ENCODE measurements around the gene DNAJC22.
"Not testable (repeated sequence)": the region's sequence is repeated elsewhere in the genome, so short reads cannot be mapped to it uniquely, and the experiment has no call there.

The DNAJC22 gene

DNA sequence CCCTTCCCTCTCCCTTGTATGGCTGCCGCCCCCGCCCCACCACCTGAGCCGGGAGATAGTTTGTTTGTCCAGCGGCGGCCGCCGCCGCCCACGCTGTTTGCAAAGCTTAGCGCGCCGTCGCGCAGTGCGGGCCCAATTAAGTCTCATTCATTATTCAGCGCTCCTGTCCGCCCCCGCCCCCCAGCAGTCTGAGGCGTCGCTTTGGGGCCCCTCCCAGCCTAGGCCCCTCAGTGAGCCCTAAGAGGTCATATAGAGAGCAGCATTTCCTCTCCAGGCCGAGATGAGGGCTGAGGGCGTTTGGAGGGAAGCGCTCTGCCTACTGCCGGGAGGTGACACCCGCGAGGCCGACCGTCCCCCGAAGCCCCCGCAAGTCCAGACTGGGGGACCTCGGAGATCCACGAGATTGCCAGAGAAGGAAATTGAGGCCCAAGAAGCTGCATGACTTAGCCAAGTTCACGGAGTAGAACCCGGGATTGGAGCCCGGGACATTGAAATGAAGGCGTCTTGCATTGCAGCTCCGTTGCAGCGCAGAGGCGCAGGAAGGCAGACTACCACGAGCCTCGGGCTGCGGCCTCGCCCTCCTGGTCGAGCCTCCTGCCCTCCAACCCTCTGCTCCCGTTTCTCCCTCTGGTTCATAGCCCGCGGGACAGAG lies at the start of gene DNAJC22:
DNAJC22 (plus strand) TSS at position 230 of the 652 bp plus-strand sequence. CDS start 1,985 bp downstream, outside the sequence.
- peak; percentile 56 for DNase-seq

DNA sequence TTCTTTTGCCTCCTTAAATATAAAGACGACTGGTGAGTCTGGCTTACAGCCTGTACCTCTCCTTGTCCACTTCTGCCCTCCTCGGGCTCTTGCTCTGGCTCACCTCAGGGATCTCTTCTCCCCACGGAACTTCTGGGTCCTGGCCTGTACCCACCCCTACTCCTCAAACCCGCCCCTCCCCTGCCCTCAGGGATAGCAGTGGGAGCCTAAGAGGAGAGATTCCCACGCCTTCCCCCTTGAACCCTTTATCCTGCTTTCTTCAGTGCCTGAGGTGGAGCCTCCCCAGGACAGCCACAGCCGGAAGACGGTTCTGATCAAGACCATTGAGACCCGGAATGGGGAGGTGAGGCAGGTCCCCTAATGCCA lies 49.0 kb upstream of the DNAJC22 start:
- DNase-seq: no peak

DNA sequence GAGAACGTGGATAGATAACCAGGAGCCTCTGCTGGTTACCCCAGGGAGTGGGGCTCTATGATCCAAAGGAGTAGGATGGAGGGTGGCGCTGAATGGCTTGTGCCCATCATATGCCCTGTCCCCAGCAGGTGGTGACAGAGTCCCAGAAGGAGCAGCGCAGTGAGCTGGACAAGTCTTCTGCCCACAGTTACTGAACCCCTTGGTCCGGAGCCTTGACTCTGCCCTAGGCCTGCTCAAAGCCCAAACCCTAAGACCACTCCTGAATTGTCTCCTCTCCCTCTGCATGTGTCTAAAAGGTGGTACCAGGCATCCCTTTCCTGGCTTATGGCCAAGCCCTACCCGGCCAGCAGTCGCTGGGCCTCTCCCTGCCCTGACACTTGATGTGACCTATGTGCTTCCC lies 48.5 kb upstream of the DNAJC22 start:
- peak; percentile 68 for DNase-seq

DNA sequence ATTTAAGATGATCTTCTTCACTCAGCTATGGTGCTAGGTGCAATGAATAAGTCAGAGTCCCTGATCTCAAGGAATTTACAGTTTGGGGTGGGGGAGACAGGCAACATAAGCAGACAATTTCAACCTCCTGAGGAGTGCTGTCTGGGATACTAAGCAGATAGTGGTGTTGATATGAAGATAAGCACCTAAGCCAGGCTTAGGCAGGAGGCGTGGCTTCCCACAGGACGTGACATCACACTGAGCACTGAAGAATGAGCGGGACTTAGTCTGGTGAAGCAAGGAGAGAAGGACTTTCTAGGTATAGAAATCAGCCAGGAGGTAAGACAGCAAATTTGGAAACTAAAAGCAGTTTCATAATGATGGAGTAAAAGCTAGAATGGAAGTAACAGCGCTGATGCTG lies 44.9 kb upstream of the DNAJC22 start:
- DNase-seq: no peak

DNA sequence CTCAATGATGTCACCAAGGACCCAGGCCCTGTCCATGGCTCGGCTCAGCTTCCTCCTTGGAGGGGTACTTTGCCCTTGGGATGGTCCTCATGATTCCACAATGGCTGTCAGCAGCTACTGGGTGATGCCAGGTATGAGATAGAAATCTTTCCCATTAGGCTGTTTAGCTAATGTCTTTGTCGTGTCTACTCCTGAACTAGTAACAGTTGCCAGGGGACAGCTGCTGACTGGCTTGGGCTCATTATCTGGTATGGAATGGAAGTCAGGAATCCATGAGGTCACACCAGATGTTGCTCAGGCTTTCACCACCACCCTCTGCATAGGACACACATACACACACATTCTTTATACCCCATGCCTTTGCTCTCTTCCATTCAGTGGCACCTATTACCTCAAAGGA lies 42.5 kb upstream of the DNAJC22 start:
- no peak for DNase-seq

DNA sequence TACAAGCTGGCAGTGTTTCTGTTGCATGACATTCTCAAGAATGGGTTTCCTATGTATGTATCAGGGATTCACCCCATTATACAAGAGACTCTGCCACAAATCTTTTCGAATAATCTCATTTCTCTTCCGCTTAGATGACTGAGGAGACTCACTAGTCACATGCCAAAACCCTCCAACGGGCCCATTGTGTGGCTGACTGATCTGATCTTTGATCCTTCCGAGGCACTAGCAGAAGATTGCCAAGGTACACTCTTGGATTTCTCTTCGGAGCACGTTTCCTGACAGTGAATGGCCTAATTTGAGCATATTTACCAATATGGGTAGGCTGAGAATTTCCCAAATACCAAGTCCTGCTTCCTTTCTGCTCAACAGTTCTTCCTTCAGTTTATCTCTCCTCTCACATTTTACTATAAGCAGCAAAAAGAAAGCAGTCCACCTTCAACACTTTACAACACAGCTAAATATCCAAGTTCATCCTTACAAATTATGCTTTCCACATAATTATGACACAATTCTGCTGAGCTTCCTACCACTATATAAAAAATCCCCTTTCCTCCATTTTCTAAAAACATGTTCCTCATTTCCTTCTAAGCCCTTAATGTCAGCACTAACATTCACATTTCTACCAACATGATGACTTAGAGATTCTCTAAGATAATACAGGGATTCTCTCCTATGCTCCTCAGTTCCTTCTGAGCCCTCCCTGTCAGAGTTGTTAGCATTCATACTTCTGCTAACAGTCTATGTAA lies 40.8 kb upstream of the DNAJC22 start:
- no peak for DNase-seq

DNA sequence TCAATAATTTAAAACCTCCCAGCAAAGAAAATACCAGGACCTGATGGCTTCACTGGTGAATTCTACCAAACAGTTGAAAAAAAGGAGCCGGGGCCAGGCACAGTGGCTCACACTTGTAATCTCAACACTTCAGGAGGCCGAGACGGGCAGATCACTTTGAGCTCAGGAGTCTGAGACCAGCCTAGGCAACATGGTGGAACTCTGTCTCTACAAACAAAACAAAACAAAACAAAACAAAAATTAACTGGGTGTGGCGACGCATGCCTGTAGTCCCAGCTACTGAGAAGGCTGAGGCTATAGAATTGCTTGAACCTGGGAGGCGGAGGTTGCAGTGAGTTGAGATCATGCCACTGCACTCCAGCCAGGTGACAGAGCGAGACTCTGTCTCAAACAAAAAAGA lies 37.3 kb upstream of the DNAJC22 start:
- DNase-seq: no peak

DNA sequence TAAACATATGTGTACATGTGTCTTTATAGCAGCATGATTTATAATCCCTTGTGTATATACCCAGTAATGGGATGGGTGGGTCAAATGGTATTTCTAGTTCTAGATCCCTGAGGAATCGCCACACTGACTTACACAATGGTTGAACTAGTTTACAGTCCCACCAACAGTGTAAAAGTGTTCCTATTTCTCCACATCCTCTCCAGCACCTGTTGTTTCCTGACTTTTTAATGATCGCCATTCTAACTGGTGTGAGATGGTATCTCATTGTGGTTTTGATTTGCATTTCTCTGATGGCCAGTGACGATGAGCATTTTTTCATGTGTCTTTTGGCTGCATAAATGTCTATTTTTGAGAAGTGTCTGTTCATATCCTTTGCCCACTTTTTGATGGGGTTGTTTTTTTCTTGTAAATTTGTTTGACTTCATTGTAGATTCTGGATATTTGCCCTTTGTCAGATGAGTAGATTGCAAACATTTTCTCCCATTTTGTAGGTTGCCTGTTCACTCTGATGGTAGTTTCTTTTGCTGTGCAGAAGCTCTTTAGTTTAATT lies 36.2 kb upstream of the DNAJC22 start:
- DNase-seq: not testable (repeated sequence)

DNA sequence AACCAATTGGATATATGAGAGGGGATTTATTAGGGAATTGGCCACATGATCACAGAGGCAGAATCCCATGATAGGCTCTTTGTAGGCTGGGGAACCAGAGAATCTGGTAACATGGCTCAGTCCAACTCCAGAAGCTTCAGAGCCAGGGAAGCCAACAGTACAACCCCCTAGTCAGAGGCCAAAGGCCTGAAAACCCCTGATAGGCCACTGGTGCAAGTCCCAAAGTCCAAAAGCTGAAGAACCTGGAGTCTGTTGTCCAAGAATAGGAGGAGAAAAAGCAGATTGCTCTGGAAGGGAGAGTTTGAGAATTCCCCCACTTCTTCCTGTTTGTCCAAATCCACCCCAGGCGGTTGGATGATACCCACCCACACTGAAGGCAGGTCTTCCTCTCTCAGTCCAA lies 31.9 kb upstream of the DNAJC22 start:
- DNase-seq: no peak

DNA sequence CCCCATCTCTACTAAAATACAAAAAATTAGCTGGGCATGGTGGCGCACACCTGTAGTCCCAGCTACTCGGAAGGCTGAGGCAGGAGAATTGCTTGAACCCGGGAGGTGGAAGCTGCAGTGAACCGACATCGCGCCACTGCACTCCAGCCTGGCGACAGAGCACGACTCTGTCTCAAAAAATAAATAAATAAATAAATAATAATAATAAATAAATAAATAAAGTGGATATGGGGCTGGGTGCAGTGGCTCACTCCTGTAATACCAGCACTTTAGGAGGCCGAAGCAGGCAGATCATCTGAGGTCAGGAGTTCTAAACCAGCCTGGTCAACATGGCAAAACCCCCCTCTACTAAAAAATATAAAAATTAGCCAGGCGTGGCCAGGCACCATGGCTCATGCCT lies 29.6 kb upstream of the DNAJC22 start:
- not testable (repeated sequence) for DNase-seq

DNA sequence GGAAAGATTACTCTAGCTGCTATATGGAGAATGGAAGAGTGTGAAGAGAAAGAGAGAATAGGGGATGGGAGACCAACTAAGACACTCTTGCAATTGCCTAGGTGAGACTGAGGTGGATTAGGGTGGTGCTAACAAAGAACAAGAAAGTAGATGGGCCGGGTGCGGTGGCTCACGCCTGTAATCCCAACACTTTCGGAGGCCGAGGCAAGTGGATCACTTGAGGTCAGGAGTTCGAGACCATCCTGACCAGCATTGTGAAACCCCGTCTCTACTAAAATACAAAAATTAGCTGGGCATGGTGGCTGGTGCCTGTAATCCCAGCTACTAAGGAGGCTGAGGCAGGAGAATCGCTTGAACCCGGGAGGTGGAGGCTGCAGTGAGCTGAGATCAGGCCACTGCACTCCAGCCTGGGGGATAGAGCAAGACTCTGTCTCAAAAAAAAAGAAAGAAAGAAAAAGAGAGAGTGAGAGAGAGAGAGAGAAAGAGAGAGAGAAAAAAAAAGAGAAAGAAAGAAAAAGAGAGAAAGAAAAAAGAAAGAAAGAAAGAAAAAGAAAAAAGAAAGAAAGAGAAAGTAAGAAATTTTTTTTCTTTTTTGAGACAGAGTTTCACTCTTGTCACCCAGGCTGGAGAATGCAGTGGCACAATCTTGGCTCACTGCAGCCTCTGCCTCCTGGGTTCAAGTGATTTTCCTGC lies 26.1 kb upstream of the DNAJC22 start:
- DNase-seq: not testable (repeated sequence)

DNA sequence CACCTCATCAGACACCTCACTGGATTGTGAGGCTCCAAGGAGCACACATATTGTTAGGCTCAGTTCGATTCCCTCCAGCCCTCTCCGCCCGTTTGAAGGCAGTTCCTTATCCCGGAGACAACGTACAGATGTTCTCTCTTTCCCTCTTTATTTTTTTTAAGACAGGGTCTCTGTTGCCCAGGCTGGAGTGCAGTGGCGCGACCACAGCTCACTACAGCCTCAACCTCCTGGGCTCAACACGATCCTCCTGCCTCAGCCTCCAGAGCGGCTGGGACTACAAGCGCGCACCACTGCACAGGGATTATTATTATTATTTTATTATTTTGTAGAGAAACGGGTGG lies 24.4 kb upstream of the DNAJC22 start:
- peak; percentile 24 for DNase-seq

DNA sequence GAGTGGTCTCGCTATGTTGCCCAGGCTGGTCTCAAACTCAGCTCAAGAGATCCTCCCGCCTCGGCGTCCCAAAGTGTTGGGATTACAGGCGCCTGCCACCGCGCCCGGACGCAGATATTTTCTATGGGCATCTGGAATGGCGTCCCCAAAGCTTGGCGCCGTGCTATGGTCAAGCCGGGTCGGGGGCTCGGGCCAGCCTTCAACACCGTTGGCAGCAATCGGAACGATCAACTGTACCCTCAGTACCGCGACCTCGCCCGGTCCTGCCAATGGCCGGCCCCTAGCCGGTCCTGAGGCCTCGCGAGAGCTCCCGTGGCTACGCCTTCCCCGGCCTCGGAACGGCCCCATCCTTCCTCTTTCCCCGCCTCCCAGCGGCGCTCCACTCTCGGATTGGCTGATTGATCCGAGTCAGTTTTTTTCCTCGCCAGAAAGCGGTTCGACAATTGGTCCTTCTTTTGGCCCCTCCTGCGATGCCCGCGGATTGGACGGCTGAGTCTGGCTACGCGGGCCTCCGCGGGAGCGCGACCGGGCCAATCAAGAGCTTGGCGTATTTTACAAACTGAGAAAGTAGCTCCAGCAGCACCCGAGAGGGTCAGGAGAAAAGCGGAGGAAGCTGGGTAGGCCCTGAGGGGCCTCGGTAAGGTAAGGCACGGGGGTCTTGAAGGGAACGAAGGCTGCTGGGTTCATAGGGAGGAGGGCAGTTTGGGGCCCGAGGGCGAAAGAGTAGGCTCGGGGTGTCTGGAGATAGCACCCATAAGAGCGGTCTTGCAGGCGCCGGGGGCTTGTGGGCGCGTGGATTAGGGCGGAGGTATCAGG lies 23.8 kb upstream of the DNAJC22 start, which contains the start of gene TROAP:
TROAP (plus strand) TSS at position 548 of the 816 bp plus-strand sequence. CDS start 354 bp downstream, outside the sequence.
- DNase-seq: peak; percentile 99

DNA sequence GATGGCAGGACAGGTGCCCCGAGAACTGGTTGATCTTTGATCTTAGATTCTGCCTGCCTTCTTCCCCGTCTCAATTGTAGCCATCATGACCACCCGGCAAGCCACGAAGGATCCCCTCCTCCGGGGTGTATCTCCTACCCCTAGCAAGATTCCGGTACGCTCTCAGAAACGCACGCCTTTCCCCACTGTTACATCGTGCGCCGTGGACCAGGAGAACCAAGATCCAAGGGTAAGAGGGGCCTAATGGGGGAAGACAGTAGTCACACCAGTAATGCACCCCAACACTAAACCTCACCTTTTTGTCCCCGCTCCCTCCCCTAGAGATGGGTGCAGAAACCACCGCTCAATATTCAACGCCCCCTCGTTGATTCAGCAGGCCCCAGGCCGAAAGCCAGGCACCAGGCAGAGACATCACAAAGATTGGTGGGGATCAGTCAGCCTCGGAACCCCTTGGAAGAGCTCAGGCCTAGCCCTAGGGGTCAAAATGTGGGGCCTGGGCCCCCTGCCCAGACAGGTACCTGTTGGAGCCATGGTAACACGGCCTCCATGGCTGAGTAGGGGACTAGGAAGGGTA lies 23.1 kb upstream of the DNAJC22 start:
- peak; percentile 24 for DNase-seq

DNA sequence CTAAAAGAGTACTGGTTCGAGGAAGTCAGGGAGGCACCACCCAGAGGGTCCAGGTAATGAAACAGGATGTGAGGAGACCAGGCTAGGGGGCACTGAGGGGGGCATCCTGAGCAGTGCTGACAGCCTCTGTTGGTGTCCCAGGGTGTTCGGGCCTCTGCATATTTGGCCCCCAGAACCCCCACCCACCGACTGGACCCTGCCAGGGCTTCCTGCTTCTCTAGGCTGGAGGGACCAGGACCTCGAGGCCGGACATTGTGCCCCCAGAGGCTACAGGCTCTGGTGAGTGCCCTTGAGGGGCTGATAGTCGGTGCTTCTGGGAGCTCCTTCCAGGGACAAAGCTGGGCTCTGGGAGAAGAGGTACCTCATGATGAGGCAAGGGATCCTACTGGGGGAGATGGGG lies 21.1 kb upstream of the DNAJC22 start:
- DNase-seq: no peak

DNA sequence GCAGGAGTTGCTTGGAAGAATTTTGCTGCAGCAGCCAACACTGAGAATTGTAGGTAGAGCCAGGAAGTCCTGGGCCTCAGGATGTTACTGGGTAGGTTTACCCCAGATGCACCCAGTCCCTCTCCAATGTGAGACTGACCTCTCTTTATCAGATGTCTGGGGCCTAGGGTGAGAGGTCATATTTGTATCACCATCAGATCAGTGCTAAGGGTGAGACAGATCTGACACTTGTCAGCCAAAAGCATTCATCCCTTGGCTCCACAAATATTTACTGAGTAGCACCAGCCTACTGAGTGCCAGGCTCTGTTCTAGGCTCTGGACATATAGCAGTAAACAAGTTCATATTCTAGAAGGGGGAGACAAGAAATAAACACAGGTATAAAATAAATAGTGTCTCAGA lies 19.3 kb upstream of the DNAJC22 start:
- no peak for DNase-seq

DNA sequence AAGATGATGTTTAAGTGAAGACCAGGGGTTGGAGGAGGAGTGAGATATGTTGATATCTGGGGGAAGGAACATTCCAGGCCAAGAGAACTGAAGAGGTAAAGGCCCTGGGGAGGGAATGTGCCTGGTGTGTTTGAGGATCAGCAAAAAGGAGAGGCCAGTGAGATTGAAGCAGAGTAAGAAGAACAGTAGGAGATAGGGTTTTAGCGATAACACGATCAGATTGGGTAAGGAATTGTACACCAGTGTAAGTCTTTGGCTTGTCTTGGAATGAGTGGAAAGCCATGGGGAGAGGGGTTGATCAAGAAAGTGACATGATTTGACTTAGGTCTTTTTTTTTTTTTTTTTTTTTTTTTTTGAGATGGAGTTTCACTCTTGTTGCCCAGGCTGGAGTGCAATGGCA lies 18.8 kb upstream of the DNAJC22 start:
- DNase-seq: no peak

DNA sequence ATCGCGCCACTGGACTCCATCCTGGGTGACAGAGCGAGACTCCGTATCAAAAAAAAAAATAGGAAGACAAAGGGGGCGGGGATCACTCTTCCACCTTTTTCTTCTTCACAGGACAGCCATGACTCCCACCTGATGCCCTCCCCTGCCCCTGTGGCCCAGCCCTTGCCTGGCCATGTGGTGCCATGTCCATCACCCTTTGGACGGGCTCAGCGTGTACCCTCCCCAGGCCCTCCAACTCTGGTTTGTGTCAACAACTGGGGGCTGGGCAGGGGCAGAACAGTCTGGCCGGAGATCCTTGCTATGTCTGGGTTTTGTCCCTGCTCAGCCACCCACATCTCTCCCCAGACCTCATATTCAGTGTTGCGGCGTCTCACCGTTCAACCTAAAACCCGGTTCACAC lies 17.9 kb upstream of the DNAJC22 start:
- DNase-seq: no peak

DNA sequence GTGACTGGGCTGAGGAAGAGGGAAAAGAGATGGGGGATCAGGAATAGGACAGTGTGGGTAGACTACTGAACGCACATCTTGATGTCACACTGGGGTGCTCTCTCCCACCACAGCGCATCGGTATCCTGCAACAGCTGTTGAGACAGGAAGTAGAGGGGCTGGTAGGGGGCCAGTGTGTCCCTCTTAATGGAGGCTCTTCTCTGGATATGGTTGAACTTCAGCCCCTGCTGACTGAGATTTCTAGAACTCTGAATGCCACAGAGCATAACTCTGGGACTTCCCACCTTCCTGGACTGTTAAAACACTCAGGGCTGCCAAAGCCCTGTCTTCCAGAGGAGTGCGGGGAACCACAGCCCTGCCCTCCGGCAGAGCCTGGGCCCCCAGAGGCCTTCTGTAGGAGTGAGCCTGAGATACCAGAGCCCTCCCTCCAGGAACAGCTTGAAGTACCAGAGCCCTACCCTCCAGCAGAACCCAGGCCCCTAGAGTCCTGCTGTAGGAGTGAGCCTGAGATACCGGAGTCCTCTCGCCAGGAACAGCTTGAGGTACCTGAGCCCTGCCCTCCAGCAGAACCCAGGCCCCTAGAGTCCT lies 16.6 kb upstream of the DNAJC22 start:
- DNase-seq: no peak

DNA sequence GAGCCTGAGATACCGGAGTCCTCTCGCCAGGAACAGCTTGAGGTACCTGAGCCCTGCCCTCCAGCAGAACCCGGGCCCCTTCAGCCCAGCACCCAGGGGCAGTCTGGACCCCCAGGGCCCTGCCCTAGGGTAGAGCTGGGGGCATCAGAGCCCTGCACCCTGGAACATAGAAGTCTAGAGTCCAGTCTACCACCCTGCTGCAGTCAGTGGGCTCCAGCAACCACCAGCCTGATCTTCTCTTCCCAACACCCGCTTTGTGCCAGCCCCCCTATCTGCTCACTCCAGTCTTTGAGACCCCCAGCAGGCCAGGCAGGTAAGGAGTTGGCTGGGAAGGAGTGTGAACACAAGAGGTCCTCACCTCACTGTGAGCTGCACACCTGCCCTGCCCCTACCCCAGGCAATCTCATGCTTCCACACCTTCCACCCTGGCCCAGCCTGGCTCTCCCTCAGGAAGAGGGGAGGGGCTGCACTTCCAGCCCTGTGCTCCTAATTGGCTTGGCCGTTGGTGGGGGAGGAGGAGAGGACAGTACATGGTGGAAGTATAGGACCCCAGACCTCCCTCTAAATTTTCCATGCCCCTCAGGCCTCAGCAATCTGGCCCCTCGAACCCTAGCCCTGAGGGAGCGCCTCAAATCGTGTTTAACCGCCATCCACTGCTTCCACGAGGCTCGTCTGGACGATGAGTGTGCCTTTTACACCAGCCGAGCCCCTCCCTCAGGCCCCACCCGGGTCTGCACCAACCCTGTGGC lies 15.9 kb upstream of the DNAJC22 start:
- DNase-seq: no peak
